Muscle layer of colon (tissue), 2 donors: Measurements from ENCODE around the gene SLC24A3.

ENCODE experiments used
- H3K27ac ChIP-seq: one replicate; pipeline ENCODE4 v1.7.0; 2013; ENCODE audit warnings: low read depth, mild to moderate bottlenecking, low read length, moderate library complexity
- H3K27me3 ChIP-seq, 2 donors: one replicate each; pipeline ENCODE4 v1.7.0; 2013; ENCODE audit warnings: low read length in 2 of 2, mild to moderate bottlenecking in 2 of 2; ENCODE audit not compliant: insufficient read depth in 2 of 2, control insufficient read depth in 1 of 2
- H3K36me3 ChIP-seq: one replicate; pipeline ENCODE4 v1.7.0; 2013; ENCODE audit warnings: mild to moderate bottlenecking, low read length; ENCODE audit not compliant: insufficient read depth
- H3K4me1 ChIP-seq: one replicate; pipeline ENCODE4 v1.7.0; 2013; ENCODE audit warnings: mild to moderate bottlenecking, low read length; ENCODE audit not compliant: insufficient read depth
- H3K4me3 ChIP-seq, 2 donors: one replicate each; pipeline ENCODE4 v1.7.0; 2013; ENCODE audit warnings: low read length in 2 of 2, low read depth in 1 of 2, mild to moderate bottlenecking in 1 of 2, moderate library complexity in 1 of 2
- H3K9ac ChIP-seq: one replicate; pipeline ENCODE4 v1.7.0; 2013; ENCODE audit warnings: low read length
- H3K9me3 ChIP-seq: one replicate; pipeline ENCODE4 v1.7.0; 2013; ENCODE audit warnings: mild to moderate bottlenecking, low read length
- donor health status: abdominal sarcoma.
- donor health status: Adenocarcinoma of cecum.

SLC24A3 gene

GRCh38 chr20:19211661-19212468 lies 577 bp upstream of the SLC24A3 start:
- H3K9me3 ChIP-seq, result no peaks in the 10 kb centered on the region
- peak overlapping the region; percentile 82 for H3K27ac ChIP-seq
- peaks cover 22% of the 10 kb centered on the region for H3K4me1 ChIP-seq
- no peaks in the 10 kb centered on the region for H3K36me3 ChIP-seq
- peak overlapping the region; percentile 62 to 65 for H3K4me3 ChIP-seq
- no peaks in the 10 kb centered on the region for H3K27me3 ChIP-seq
- H3K9ac ChIP-seq, result no peak overlapping the region

DNA sequence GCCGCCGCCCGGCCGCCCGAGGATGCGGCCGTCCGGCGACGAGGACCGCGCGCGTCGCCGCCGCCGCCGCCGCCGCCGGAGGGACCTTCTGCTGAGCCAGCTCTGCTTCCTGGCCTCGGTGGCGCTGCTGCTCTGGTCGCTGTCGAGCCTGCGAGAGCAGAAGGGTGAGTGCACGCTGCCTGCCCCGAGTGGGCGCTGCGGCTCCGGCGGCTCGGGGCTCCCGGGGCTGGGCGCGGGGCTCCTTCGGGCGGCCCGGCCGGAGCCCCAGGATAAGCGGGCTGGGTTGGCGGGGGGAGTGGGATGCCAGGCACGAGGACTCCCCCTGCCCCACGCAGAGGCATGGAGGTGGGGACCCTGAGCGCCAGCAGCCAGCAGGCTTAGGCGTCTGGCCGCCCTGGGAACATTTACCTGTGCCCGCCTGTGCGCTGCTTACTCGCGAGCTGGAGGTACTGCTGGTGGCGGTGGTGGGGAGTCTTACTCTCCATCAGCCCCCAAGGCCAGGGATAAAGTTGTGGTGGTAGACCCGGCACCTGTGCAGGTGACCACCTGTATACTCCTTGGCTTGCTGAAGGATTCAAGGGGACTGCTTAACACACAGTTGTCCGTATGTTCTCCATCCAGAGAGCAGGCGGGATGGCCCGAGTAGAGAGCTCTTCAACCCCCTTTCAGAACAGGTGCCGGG lies 520 bp downstream of the SLC24A3 start:
- Histone ChIP-seq H3K27me3 (no peaks in the 10 kb centered on the region), H3K36me3 (no peaks in the 10 kb centered on the region), H3K27ac (peak overlapping the region; percentile 73), H3K4me1 (peaks cover 22% of the 10 kb centered on the region), H3K9me3 (no peaks in the 10 kb centered on the region), H3K4me3 (peak overlapping the region; percentile 71 to 73), H3K9ac (peak overlapping the region; percentile 52)

GRCh38 chr20:19213946-19214490 lies 1.6 kb downstream of the SLC24A3 start:
- Histone ChIP-seq H3K27ac (peak overlapping the region; percentile 73), H3K4me1 (peaks cover 22% of the 10 kb centered on the region), H3K27me3 (no peaks in the 10 kb centered on the region), H3K9ac (peak overlapping the region; percentile 52), H3K36me3 (no peaks in the 10 kb centered on the region), H3K4me3 (peak overlapping the region; percentile 71 to 73), H3K9me3 (no peaks in the 10 kb centered on the region)

DNA sequence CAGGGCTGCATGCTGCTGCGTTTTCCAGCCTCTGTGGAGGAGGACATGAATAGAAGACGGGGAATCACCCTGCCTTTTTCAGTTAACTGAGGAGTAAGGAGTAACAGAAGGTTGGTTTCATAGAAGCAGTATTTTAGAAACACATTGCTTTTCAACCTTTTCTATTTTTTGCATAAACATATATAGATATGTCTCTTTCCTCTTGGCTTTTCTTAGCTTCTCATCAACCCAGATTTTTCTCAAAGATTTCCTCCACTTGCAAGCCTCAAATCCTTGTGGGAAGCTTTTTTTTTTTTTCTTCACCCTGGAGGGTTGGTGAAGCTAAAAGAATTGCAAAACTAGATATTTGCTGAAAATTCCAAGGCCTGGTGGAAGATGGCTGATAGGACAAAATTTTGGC lies 6.0 kb downstream of the SLC24A3 start:
- H3K9ac ChIP-seq, result no peak overlapping the region
- H3K4me3 ChIP-seq, result no peak overlapping the region
- no peak overlapping the region for H3K27ac ChIP-seq
- no peaks in the 10 kb centered on the region for H3K27me3 ChIP-seq
- H3K36me3 ChIP-seq, result no peaks in the 10 kb centered on the region
- H3K4me1 ChIP-seq, result peaks cover 8% of the 10 kb centered on the region
- H3K9me3 ChIP-seq, result no peaks in the 10 kb centered on the region

DNA sequence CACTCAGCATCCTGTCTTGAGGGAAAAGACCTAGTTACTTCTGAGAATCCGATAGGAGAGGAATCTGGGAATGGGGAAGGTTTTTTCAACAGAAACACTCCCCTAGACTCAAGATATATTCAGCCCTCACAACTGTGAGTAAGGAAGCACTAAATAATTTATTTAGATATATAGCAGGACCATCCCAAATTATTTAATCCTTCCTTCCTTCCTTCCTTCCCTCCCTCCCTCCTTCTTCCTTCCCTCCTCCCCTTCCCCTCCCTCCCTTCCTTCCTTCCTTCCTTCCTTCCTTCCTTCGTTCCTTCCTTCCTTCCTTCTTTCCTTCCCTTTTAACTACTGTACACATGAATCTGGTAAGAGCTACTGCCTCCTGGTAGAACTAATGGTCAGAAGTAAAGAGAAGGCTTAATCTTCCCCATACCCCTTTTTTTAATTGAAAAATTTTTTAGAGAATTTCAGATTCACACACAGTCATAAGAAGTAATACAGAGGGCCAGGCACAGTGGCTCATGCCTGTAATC lies 10.1 kb downstream of the SLC24A3 start:
- Histone ChIP-seq H3K9ac (no peak overlapping the region), H3K27ac (no peak overlapping the region)

DNA sequence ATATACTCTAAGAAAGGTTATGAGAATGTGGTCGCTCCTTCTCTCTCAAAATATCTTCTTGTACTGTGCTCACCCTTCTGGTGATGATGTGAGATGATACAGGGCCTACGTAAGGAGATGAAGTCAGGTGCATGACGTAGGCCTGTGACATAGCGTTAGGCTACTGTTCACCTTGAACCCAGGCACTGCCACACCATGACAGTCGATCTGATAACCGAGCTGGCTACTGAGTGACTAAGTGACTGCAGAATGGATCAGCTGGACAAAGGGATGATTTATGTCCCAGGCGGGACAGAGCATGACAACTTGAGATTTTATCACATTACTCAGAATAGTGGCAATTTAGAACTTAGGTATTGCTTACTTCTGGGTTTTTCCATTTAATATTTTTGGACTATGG lies 11.2 kb downstream of the SLC24A3 start:
- Histone ChIP-seq H3K4me1 (no peaks in the 10 kb centered on the region), H3K9ac (no peak overlapping the region), H3K9me3 (no peaks in the 10 kb centered on the region), H3K36me3 (no peaks in the 10 kb centered on the region), H3K27me3 (no peaks in the 10 kb centered on the region), H3K27ac (no peak overlapping the region), H3K4me3 (no peak overlapping the region)

More for the DNA sequence above, 10.1 kb downstream of the SLC24A3 start:
- H3K4me1 ChIP-seq, result no peaks in the 10 kb centered on the region
- no peaks in the 10 kb centered on the region for H3K36me3 ChIP-seq
- H3K9me3 ChIP-seq, result no peaks in the 10 kb centered on the region
- H3K27me3 ChIP-seq, result no peaks in the 10 kb centered on the region
- no peak overlapping the region for H3K4me3 ChIP-seq

DNA sequence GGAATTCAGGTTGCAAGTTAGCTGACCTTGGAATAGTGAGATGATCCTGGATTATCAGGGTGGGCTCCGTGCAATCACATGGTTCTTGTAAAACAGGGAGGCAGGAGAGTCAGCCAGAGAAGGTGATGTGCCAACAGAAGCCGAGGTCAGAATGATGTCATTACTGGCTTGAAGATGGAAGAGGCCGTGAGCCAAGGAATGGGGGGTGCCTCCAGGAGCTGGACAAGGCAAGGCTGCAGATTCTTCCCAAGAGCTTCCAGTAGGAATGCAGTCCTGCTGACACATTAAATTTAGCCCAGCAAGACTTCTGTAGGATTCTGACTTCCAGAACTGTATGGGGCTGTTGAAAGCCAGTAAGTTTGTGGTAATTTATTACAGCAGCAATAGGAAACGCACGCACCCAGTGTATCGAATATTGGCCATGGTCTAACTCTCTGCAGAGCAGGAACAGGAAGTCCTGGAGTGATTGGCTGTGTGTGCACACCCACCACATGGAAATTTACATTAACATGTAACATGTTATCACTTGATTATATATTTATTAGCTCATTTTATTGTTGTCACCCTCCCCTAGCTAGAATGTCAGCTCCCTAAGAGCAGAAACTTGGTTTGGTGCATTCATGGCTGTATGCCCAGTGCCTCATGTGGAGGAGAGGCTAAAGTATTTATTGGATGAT lies 19.1 kb downstream of the SLC24A3 start:
- Histone ChIP-seq H3K4me1 (peaks cover 37% of the 10 kb centered on the region), H3K9ac (no peak overlapping the region), H3K27ac (peak overlapping the region; percentile 48), H3K4me3 (peak overlapping the region in 1 of 2 donors; percentile 4), H3K27me3 (no peaks in the 10 kb centered on the region), H3K9me3 (no peaks in the 10 kb centered on the region), H3K36me3 (no peaks in the 10 kb centered on the region)

DNA sequence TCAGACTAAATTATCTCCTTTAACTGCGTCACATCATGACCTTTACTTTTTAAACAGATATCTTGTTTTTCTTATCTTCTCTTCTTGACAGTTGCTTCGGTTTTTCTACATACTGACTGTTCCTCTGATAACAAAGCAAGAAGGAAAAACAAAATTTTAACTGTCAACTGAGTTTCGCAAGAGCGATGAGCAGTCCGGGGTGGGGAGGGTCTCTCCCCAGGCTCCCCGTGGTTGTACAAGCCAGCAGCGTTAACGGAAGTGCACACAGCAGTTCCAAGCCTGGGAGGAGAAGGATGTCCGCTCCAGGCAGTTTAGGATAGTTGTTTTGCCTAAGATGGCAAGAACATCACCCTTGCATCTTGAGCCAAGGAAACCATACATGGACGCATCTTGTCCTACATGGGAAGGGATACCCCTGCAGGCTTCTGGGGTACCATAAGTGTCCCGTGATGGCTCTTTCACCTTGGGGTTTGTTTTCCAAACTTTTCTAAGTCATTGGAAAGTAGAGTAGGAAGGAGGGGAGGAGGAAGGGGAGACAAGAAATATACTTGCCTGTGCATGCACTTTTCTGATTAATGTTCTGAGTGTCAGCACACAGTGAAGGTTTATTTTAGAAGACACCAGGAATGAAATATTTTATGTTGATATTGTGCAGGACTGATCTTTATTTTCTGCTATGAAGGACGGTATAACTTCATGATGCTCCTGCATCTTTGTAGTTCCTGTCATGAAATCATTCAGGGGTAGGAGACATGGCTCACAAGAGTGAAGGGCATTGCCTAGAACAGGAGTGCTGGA lies 20.8 kb downstream of the SLC24A3 start:
- no peaks in the 10 kb centered on the region for H3K9me3 ChIP-seq
- no peaks in the 10 kb centered on the region for H3K36me3 ChIP-seq
- no peaks in the 10 kb centered on the region for H3K27me3 ChIP-seq
- no peak overlapping the region for H3K9ac ChIP-seq
- H3K4me1 ChIP-seq, result peaks cover 37% of the 10 kb centered on the region
- H3K27ac ChIP-seq, result peak overlapping the region; percentile 79
- peak overlapping the region; percentile 1 to 40 for H3K4me3 ChIP-seq

- Histone ChIP-seq H3K27ac (no peak overlapping the region), H3K9ac (no peak overlapping the region), H3K36me3 (no peaks in the 10 kb centered on the region), H3K9me3 (no peaks in the 10 kb centered on the region), H3K4me3 (no peak overlapping the region), H3K4me1 (peaks cover 30% of the 10 kb centered on the region), H3K27me3 (no peaks in the 10 kb centered on the region)
Observed at GRCh38 chr20:19236371-19237055, 24.1 kb downstream of the SLC24A3 start.

- Histone ChIP-seq H3K27ac (no peak overlapping the region), H3K4me3 (no peak overlapping the region), H3K4me1 (no peaks in the 10 kb centered on the region), H3K9ac (no peak overlapping the region), H3K9me3 (no peaks in the 10 kb centered on the region), H3K36me3 (no peaks in the 10 kb centered on the region), H3K27me3 (no peaks in the 10 kb centered on the region)
Observed at GRCh38 chr20:19241440-19241839, 29.0 kb downstream of the SLC24A3 start.
